GM19025 (cell line): ENCODE results near the gene COL9A2.

Experiments
- ATAC-seq: cut with Tn5 transposase; IDR thresholded peaks from one replicate; pipeline ENCODE4 v1.9.1; 2021; ENCODE audit warnings: mild to moderate bottlenecking, low read depth, moderate library complexity; ENCODE audit not compliant: unreplicated experiment

Gene COL9A2

DNA sequence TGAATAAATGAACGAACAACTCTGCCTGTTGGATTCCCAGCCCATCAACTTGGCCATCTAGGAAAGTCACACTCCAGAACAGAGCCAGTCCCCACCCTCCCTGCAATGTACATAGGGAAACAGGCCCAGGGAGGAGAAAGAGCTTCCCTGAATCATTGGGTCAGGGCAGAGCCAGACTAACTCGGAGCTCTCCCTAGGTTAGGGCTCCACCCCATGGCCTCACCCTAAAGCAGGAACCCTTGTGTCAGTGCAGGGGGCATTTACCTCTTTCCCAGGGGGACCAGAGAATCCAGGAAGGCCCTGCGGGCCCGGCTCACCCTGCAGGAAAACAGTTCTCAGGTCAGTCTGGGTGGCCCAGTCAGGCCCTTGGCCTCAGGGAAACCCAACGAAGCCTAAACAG lies 11.6 kb downstream of the COL9A2 start:
- ATAC-seq: no peak

GRCh38 chr1:40303790-40304189 lies 13.3 kb downstream of the COL9A2 start:
- ATAC-seq: no peak

- ATAC-seq: no peak
Measured at GRCh38 chr1:40303051-40303771, 13.9 kb downstream of the COL9A2 start.

DNA sequence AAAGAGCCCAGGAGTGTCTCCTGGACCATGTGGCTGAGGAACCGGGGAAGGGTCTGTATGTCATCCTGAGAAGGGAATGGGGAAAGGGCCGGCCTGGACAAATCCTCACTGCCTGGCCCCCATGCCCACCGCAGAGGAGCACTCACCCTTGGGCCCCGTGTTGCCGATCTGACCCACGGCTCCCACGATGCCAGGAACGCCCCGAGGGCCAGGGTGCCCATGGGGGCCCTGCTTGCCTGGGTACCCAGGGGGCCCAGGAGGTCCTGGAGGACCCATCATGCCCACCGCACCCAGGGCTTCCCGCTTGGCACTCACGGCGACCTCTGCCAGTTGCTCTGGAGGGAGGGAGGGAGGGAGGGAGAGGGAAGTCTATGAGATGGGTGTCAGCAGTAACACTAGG lies 14.6 kb downstream of the COL9A2 start:
- ATAC-seq: no peak

GRCh38 chr1:40301541-40302299 lies 15.4 kb downstream of the COL9A2 start:
- no peak for ATAC-seq

DNA sequence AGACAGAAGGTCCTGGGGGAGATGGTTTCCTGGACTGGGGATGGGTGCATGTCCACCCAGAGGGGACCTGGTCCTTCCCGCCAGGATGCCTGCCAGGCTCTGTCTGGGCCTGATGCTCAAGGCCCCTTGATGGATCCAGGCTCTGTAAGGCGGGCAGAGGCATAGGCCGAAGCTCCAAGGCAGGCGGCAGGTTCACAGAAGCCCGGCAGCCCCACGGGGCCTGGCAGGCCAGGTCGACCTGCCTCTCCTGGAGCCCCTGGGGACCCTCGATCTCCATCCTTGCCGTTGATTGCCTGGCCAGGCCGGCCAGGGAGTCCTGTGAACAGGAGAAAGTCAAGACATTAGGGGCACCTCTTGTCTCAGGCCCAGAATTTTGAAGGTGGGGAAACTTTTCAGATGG lies 16.0 kb downstream of the COL9A2 start:
- no peak for ATAC-seq

DNA sequence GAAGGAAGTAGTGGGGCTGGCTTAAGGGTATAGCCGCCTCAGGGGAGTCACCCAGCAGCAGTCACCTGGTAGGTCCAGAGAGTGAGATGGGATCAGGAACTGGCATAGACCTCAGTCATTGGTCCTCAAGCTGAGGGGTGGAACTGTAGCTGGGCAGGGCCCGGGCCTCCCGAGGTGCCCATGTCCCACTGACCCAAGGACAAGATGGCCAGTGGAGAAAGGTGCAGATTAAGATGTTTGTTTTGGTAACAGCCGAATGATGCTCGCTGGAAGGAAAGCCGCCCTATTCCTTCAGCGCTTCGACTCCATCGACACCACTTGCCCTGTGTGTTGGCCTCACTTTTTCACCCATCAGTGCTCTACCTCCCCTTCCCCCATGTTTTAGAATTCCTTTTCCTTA lies 16.4 kb downstream of the COL9A2 start:
- ATAC-seq: no peak

DNA sequence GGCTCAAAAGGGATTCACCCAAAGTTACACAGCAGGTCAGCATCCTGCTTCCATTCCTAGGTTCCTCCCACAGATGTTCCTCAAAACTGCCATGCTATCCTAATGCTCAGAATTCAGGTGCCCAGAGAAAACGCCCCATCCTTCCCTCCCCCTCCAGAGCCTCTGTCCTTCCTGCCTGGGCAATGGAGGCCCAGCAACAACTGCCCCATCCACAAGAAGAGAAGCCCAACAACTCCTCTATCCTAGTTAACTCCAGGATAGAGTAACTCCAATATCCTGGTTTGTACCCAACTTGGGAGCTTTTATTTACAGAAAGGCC lies 16.9 kb downstream of the COL9A2 start:
- no peak for ATAC-seq

DNA sequence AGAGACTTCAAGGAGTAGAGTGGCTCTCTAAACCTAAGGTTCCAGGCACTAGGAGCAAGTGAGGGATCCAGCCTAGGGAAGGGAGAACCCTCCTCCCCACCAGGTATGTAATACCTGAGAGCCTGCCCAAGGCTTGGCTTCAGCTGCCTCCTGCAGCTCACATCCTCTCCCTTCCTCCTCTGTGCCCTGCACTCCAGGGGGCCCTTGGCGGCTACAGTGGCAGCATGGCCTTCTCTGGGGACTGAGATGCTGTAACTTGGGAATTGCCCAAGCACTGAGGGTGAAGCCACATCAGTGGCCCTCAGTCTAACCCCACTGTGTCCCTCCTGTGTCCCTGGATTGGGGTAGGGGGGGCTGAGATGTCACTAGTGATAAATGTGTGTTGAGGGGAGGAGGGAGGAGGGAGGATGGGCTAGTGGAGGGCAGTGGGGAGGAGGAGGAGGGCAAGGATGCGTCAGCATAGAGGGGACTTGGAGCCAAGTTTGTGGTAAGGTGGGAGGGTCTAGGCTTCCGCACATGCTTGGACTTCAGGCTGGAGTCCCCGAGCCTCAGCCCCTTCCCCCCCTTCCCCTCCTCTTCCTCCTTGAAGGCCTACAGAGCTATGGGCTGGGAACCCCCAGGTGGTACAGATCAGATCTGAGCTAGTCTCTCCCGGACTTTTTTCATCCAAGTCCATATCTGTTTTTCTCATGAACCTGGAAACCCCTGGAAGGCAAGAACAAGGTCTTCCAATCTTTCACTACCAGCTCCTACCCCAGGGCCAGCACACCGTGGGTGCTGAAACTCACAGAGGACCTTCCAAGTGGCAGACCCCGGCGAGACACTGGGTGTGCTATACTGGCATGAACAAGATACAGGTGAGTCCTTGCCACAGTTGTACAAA lies 17.5 kb downstream of the COL9A2 start:
- ATAC-seq: no peak

GRCh38 chr1:40291293-40291692 lies 25.8 kb downstream of the COL9A2 start:
- ATAC-seq: no peak

DNA sequence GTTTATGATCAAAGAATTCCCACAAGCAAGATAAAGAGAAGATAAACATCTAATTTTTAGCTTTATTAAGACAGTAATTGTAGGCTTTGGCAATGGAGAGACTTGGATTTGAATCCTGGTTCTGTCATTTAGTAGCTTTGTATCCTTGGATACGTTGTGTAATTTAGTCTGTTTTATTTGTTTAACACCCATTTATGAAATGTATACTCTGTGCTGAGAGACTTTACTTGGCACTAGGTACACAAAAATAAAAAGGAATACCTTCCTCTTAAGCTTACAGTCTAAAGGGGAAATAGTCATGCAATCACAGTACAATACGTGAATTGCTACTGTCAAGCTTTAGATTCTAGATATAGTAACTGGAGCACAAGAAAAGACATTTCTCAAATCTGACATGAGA lies 35.2 kb downstream of the COL9A2 start:
- ATAC-seq: no peak

- no peak for ATAC-seq
Measured at GRCh38 chr1:40276122-40276521, 41.0 kb downstream of the COL9A2 start.

GRCh38 chr1:40274331-40274730 lies 42.8 kb downstream of the COL9A2 start:
- ATAC-seq: no peak

GRCh38 chr1:40273547-40274166 lies 43.4 kb downstream of the COL9A2 start:
- ATAC-seq: no peak

- no peak for ATAC-seq
Measured at GRCh38 chr1:40272653-40273213, 44.4 kb downstream of the COL9A2 start.

DNA sequence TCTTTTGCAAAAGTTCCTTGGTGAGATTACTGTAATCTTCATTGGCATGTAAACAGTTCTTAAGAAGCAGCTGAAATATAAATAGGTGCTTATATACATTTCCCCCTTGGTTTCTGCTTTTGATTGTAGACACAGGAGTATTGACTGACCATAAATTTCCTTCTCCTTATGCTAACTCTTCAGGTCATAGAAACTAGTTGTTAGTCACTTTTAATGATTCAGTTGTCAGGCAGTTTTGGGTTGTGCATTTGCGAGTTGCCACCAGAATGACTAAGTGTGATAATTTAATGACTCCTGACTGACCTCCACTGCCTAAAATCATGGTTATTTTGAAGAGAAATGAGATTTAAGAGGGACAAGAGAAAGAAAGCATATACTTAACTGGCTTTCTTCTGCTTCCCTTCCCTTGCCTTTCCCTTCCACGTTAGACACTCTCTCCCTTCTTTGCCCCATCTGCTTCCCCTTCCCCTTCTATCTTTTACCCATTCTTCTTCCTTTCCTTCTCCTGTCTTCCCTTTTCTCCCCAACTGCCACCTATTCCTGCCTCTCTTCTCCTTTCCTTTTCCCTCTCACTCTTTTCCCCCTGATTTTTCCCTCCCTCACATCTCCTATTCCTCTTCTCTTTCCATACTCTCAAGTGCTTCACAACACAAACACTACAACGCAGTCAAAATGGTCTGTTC lies 46.8 kb downstream of the COL9A2 start:
- ATAC-seq: no peak

DNA sequence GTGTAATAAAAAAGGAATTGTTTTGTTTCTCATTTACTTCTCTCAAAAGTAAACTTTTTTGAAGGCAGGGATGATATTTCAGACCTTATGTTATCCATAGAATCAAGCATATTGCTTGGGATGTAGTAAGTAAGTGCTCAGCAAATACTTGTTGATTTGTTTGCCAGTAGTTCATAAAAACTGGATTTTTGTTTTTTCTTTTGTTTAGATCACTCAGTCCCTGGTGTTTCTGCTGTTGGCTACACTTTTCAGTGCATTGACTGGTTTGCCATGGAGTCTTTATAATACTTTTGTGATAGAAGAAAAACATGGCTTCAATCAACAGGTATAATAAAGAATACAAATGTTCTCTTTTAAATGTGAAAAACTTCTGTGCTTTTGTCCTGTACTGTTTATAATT lies 48.9 kb downstream of the COL9A2 start:
- ATAC-seq: no peak

- ATAC-seq: no peak
Measured at GRCh38 chr1:40267767-40268187, 49.3 kb downstream of the COL9A2 start.

DNA sequence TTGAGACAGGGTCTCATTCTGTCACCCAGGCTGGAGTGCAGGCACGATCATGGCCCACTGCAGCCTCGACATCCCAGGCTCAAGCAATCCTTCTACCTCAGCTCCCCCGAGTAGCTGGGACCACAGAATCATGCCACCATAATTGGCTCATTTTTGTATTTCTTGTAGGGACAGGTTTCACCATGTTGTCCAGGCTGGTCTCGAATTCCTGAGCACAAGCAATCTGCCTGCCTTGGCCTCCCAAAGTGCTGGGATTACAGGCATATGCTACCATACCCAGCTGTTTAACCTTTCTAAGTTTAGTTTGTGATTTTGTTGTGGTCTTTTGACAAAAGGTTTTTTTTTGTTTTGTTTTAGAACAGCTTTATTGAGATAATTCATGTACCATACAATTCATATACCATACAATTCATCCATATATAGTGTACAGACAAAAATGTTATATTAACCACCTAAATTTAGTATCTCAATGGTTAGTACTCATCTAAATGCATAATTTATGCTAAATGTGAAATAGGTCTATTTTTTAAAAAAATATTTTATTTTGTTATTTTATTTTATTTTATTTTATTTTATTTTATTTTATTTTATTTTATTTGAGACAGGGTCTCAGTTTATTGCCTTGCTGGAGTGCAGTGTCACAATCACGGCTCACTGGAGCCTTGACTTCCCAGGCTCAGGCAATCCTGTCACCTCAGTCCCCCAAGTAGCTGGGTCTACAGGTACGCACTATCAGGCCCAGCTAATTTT lies 50.1 kb downstream of the COL9A2 start:
- no peak for ATAC-seq
